Measurements from ENCODE around the gene PTTG1.
A peak's percentile ranks its signal among the peaks of the same experiment; 100 is the strongest.

The PTTG1 gene

GRCh38 chr5:160439205-160439600, 17.5 kb downstream of the PTTG1 start:
- peak; percentile 91 for TF ChIP-seq CTCF (IDR thresholded peaks at IDR 0.05)

DNA sequence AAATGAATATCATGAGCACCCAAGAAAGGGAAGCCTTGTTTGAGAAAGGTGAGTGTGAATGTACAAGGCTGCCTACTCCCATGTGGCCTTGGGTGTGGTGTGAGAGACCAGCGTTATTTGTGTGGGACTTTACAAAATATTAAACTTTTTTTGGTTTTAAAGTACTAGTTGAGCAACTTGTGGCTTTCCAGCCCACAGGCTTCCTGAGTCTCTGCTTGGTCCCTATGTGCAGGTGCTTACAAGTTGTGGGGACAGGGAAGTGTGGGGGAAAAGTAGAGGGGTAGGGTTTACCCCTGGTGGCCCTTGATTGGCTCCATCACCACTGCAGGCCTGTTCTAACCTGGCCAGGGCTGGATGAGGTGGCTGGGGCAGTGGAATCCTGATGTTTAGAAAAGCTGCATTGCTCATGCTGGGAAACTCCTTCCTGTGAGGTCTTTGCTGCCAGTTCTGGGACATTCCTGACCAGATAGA, 19.7 kb downstream of the PTTG1 start:
- TF ChIP-seq CTCF (IDR thresholded peaks at IDR 0.05) = no peak

GRCh38 chr5:160442824-160443431, 21.3 kb downstream of the PTTG1 start:
- TF ChIP-seq CTCF (IDR thresholded peaks at IDR 0.05) = no peak

DNA sequence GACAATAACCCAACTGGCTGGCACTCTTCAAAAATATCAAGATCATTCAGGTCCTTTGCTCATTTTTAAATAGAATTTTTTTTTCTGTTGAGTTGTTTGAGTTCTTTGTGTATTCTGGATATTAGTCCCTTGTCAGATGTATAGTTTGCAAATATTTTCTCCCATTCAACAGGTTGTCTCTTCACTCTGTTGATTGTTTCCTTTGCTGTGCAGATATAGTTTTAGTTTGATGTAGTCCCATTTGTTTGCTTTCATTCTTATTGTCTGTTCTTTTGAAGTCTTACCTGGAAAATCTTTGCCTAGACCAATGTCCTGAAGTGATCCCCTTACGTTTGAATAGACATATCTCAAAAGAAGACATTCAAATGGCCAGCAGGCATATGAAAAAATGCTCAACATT, 22.8 kb downstream of the PTTG1 start:
- TF ChIP-seq CTCF (IDR thresholded peaks at IDR 0.05) = no peak

- TF ChIP-seq CTCF (IDR thresholded peaks at IDR 0.05) = no peak
These were observed 23.5 kb downstream of the PTTG1 start for GRCh38 chr5:160445132-160445531.

DNA sequence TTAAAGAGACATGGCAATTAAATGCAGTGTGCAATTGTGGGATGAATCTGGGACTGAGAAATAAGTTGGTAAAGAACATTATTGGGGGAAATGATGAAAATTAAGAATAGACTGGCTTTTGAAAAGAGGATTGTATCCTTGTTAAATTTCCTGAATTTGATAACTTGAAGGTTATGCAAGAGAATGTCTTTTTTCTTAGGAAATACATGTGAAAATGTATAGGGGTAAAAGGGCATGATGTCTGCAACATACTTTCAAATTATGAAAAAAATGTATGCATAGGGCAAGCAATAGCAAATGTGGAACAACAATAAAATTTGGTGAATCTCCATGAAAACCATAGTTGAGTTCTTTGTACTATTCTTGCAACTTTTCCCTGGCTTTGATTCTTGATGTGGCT, 24.1 kb downstream of the PTTG1 start:
- TF ChIP-seq CTCF (IDR thresholded peaks at IDR 0.05) = no peak

DNA sequence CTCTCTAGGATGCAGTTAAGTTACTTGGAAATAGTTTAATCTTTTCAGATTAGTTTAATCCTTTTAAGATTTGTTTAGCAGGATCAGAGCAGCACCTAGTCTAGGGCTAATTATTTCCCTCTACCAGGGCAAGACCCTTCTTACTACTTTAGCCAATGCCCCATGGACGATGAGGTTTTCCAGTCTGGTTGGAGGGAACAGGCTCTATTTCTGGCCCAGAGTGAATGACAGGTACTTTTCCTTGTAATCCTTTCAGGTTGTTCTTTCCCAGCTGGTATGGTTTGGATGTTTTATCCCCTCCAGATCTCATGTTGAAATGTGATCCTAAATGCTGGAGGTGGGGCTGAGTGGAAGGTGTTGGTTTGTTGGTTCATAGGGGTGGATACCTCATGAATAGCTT, 27.2 kb downstream of the PTTG1 start:
- no peak for TF ChIP-seq CTCF (IDR thresholded peaks at IDR 0.05)

DNA sequence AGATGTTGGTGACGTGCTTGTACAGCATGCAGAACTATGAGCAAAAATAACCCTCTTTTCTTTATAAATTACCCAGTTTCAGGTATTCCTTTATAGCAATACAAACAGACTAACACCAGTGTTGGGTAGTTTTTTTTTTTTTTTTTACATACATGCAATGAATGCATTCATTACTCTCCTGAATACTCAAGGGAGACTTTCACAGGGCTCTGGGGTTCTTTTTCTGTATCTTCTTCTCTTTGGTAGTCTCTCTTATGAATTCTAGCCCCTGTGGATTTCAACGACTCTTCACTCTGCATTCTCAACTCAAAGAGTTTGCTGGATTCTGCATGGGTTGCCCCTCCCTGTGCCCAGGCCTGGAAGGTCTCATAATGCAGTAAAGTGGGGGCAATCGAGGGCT, 27.8 kb downstream of the PTTG1 start:
- no peak for TF ChIP-seq CTCF (IDR thresholded peaks at IDR 0.05)

Data from LNCAP (cell line).